SK-N-SH (cell line): ENCODE data around the gene JOSD2. TPM values are rescaled to one million over a fixed set of nuclear protein-coding genes. Genes with fewer than 3 reads are reported as not detected.

ENCODE experiments used
- CTCF ChIA-PET: fragments of 300-600, 350-600 bp; formaldehyde crosslinking; extraction: SDS; loops from one replicate; lab custom pipeline; 2021; lab: Yijun Ruan, JAX
- POLR2A ChIA-PET: fragments of 350-600 bp; sonication (Branson Sonifier 250); formaldehyde crosslinking; extraction: SDS; loops from one replicate; lab custom pipeline; 2020; ENCODE audit warnings: antibody characterized with exemption, inconsistent platforms; lab: Yijun Ruan, JAX
- DNase-seq: peaks from one replicate; pipeline ENCODE4 v3.0.0; 2012
- H2AFZ ChIP-seq: fragments of 200-600 bp; sonication (generic); 2 replicates; pipeline ENCODE4 v1.8.1; 2016; ENCODE audit warnings: antibody characterized with exemption, mild to moderate bottlenecking, low read depth
- H3F3A ChIP-seq: fragments of 200-600 bp; sonication (generic); replicated peaks from 2 replicates; pipeline ENCODE3; 2016; ENCODE audit warnings: antibody characterized with exemption, mild to moderate bottlenecking; ENCODE audit not compliant: insufficient read depth
- H3K27ac ChIP-seq, 2 experiments: fragments of 200-500 bp in 1 of 2; fragments of 200-600 bp in 1 of 2; sonication (Bioruptor generic) in 1 of 2; sonication (generic), shearing (Covaris generic) in 1 of 2; 2 replicates each; pipeline versions ENCODE4 v1.5.1 to v1.6.1; 2014 to 2016; ENCODE audit warnings: low read depth in 2 of 2, inconsistent platforms in 1 of 2, low read length in 1 of 2, mild to moderate bottlenecking in 1 of 2, mixed read lengths in 1 of 2
- H3K27me3 ChIP-seq: fragments of 200-600 bp; sonication (generic), shearing (Covaris generic); 2 replicates; pipeline ENCODE4 v1.6.1; 2016; ENCODE audit warnings: mixed run types; ENCODE audit not compliant: insufficient read depth
- H3K36me3 ChIP-seq, 2 experiments: fragments of 200-500 bp in 1 of 2; fragments of 200-600 bp in 1 of 2; sonication (Bioruptor generic) in 1 of 2; sonication (generic) in 1 of 2; replicated peaks in 1 of 2; 2 replicates each; pipeline versions ENCODE3 to v1.5.1; 2014 to 2016; ENCODE audit warnings: low read length in 1 of 2, mild to moderate bottlenecking in 1 of 2; ENCODE audit not compliant: insufficient read depth in 2 of 2, control insufficient read depth in 1 of 2
- H3K4me1 ChIP-seq, 2 experiments: fragments of 200-500 bp in 1 of 2; fragments of 200-600 bp in 1 of 2; sonication (Bioruptor generic) in 1 of 2; sonication (generic), shearing (Covaris generic) in 1 of 2; 2 replicates each; pipeline versions ENCODE4 v1.5.1 to v1.6.1; 2014 to 2016; ENCODE audit warnings: low read depth in 1 of 2, low read length in 1 of 2, mixed run types in 1 of 2; ENCODE audit not compliant: insufficient read depth in 2 of 2, control insufficient read depth in 1 of 2
- H3K4me2 ChIP-seq: fragments of 200-600 bp; sonication (generic), shearing (Covaris generic); 2 replicates; pipeline ENCODE4 v1.6.1; 2017; ENCODE audit warnings: mixed run types
- H3K4me3 ChIP-seq, 2 experiments: fragments of 200-500 bp in 1 of 2; fragments of 200-600 bp in 1 of 2; sonication (Bioruptor generic) in 1 of 2; sonication (generic), shearing (Covaris generic) in 1 of 2; 2 replicates each; pipeline versions ENCODE4 v1.5.1 to v1.8.1; 2014 to 2016; ENCODE audit warnings: low read depth in 2 of 2, inconsistent platforms in 1 of 2, low read length in 1 of 2, mild to moderate bottlenecking in 1 of 2, mixed read lengths in 1 of 2, moderate library complexity in 1 of 2
- H3K79me2 ChIP-seq: fragments of 200-600 bp; sonication (generic); 2 replicates; pipeline ENCODE4 v1.8.1; 2017; ENCODE audit warnings: mild to moderate bottlenecking; ENCODE audit not compliant: insufficient read depth
- H3K9ac ChIP-seq: fragments of 200-600 bp; sonication (generic); 2 replicates; pipeline ENCODE4 v1.6.1; 2017; ENCODE audit warnings: mixed run types
- H3K9me2 ChIP-seq: fragments of 200-600 bp; sonication (generic); 2 replicates; pipeline ENCODE4 v1.6.1; 2017; ENCODE audit warnings: mixed run types
- H3K9me3 ChIP-seq: fragments of 200-600 bp; sonication (generic); 2 replicates; pipeline ENCODE4 v1.6.1; 2017; ENCODE audit warnings: mixed run types, mild to moderate bottlenecking, moderate library complexity
- H4K20me1 ChIP-seq: fragments of 200-600 bp; sonication (generic); 2 replicates; pipeline ENCODE4 v1.6.1; 2017; ENCODE audit warnings: mild to moderate bottlenecking, mixed run types; ENCODE audit not compliant: insufficient read depth
- EZH2phosphoT487 ChIP-seq: fragments of 200-600 bp; sonication (generic); IDR thresholded peaks from 2 replicates; pipeline ENCODE4 v1.6.1; 2017; ENCODE audit warnings: low read depth, mixed run types, mild to moderate bottlenecking, antibody characterized with exemption, moderate library complexity, borderline replicate concordance
- FOSL2 ChIP-seq: IDR thresholded peaks from 2 replicates; pipeline ENCODE4 v1.4.0; 2012; ENCODE audit warnings: low read depth, mild to moderate bottlenecking, moderate library complexity, borderline replicate concordance
- FOXJ3 ChIP-seq: sonication (generic); formaldehyde crosslinking; IDR thresholded peaks from 2 replicates; pipeline ENCODE4 v1.5.1; 2020; ENCODE audit warnings: mild to moderate bottlenecking, missing genetic modification reagents
- FOXM1 ChIP-seq: IDR thresholded peaks from 2 replicates; pipeline ENCODE4 v1.4.0; 2012; ENCODE audit warnings: low read depth, mild to moderate bottlenecking
- JUND ChIP-seq: IDR thresholded peaks from 2 replicates; pipeline ENCODE4 v1.4.0; 2012
- MAX ChIP-seq: IDR thresholded peaks from 2 replicates; pipeline ENCODE4 v1.4.0; 2012; ENCODE audit warnings: low read depth
- MXI1 ChIP-seq: IDR thresholded peaks from 2 replicates; pipeline ENCODE4 v1.6.1; 2012; ENCODE audit warnings: mild to moderate bottlenecking, low read depth, low read length, improper control_type of control experiment
- NFIC ChIP-seq: IDR thresholded peaks from 2 replicates; pipeline ENCODE4 v1.4.0; 2012; ENCODE audit warnings: borderline replicate concordance
- NRF1 ChIP-seq: IDR thresholded peaks from 2 replicates; pipeline ENCODE4 v1.6.1; 2012; ENCODE audit warnings: low read depth, mild to moderate bottlenecking, low read length
- RAD21 ChIP-seq: IDR thresholded peaks from 2 replicates; pipeline ENCODE4 v1.6.1; 2012; ENCODE audit warnings: mild to moderate bottlenecking, low read length
- REST ChIP-seq: IDR thresholded peaks from 2 replicates; pipeline ENCODE4 v1.6.1; 2012; ENCODE audit warnings: mild to moderate bottlenecking, low read depth, low read length, moderate library complexity
- RFX5 ChIP-seq: IDR thresholded peaks from 2 replicates; pipeline ENCODE4 v1.6.1; 2012; ENCODE audit warnings: mild to moderate bottlenecking, improper control_type of control experiment, low read length
- SIN3A ChIP-seq: IDR thresholded peaks from 2 replicates; pipeline ENCODE4 v1.6.1; 2012; ENCODE audit warnings: low read depth, mild to moderate bottlenecking, low read length, moderate library complexity, borderline replicate concordance
- SMC3 ChIP-seq: IDR thresholded peaks from 2 replicates; pipeline ENCODE4 v1.6.1; 2012; ENCODE audit warnings: low read depth, low read length, improper control_type of control experiment
- TAF1 ChIP-seq: IDR thresholded peaks from 2 replicates; pipeline ENCODE4 v1.6.1; 2012; ENCODE audit warnings: low read depth, mild to moderate bottlenecking, low read length, moderate library complexity, borderline replicate concordance
- TCF12 ChIP-seq: IDR thresholded peaks from 2 replicates; pipeline ENCODE4 v1.4.0; 2012
- WGBS: methylation state at CpG from one replicate; pipeline ENCODE4 v1.1.6; 2017; ENCODE audit warnings: low lambda C conversion rate; 5-methylcytosine and 5-hydroxymethylcytosine counted together
- polyA plus RNA-seq, 3 experiments: library from polyadenylated mRNA; depleted of rRNA; stranded (reverse); fragments of >200 nt; gene quantifications; 2 replicates each; pipeline ENCODE4 v1.2.3, GENCODE V29; 2012
- TF ChIP-seq, protein P1 (sequence below): fragments of 150-350 bp; IDR thresholded peaks from 2 replicates; pipeline ENCODE4 v1.6.1; 2017; ENCODE audit warnings: antibody characterized with exemption, low read length, low read depth, borderline replicate concordance

Gene JOSD2
- polyA plus RNA-seq, 1 of the 3 experiments (the other 2 are of a cell fraction): 81.2 TPM

DNA sequence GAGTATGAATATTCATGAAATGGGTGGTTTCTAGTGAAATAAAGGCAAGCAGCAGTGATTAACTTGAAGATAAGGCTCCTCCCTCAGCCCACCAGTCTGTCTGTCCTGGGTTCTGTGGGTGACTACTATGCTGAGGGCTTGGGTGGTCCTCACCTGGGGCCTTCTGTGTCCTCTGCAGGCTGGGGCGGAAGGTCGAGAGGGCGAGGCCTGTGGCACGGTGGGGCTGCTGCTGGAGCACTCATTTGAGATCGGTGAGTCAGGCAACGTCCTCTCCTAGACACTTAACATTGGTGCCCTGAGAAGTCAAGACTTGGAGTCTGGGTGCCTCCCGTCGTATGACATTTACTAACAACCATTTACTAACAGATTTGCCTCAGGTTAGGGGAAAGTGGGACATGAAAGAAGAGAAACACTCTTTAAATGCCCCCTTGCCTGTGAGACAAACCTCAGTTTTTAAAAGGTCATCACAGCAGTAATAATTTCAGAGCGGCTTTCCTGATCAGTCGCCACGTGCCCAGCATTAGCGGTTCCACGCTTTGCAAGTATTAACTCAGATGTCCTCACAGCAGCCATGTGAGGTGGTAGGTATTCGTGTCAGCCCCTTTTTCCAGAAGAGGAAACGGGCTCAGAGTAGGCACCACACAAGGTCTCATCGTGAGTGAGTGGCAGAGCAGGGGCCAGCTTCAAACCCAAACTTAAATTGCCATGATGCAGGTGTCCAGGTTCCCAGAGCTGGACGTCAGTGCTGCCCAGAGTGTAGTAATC, 33.1 kb downstream of the JOSD2 start:
- 92% methylated on average over 15 of the region's 17 CpGs for WGBS
- H3K9ac ChIP-seq: no peak overlapping the region

More for the DNA sequence above, 33.1 kb downstream of the JOSD2 start:
- ChIA-PET CTCF (interaction anchor here (0.9 to 2.0 kb wide), 2 partner anchors 62 to 109 kb away, joined by 3 to 12 read pairs; no protein-coding TSS in a partner anchor), POLR2A (interaction anchor here (0.7 kb wide), 1 partner anchor 121 kb away, joined by 3 read pairs; no protein-coding TSS in a partner anchor)
- DNase-seq: no peak
- Histone ChIP-seq H3K9me2 (no peaks in the 10 kb centered on the region), H3K27me3 (no peaks in the 10 kb centered on the region), H3K9me3 (no peaks in the 10 kb centered on the region), H4K20me1 (no peaks in the 10 kb centered on the region), H2AFZ (no peak overlapping the region), H3K4me3 (peak overlapping the region; percentile 83 to 93; a peak in 3 of 4 replicates), H3K79me2 (peaks cover 16% of the 10 kb centered on the region), H3K27ac (no peak overlapping the region), H3K36me3 (peaks cover 10 to 31% of the 10 kb centered on the region in 2 experiments), H3K4me1 (peaks cover 6 to 9% of the 10 kb centered on the region in 2 experiments; a peak in 2 of 4 replicates), H3F3A (peaks cover 2% of the 10 kb centered on the region), H3K4me2 (peak overlapping the region; percentile 93)
- no peak for TF ChIP-seq EZH2phosphoT487
- TF ChIP-seq JUND: no peak
- no peak for TF ChIP-seq MAX
- no peak for TF ChIP-seq FOXM1
- TF ChIP-seq SIN3A: no peak
- TF ChIP-seq, protein P1, sequence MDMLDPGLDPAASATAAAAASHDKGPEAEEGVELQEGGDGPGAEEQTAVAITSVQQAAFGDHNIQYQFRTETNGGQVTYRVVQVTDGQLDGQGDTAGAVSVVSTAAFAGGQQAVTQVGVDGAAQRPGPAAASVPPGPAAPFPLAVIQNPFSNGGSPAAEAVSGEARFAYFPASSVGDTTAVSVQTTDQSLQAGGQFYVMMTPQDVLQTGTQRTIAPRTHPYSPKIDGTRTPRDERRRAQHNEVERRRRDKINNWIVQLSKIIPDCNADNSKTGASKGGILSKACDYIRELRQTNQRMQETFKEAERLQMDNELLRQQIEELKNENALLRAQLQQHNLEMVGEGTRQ: no peak
- no peak for TF ChIP-seq RFX5
- no peak for TF ChIP-seq FOXJ3 (CRISPR knock-in tag)
- no peak for TF ChIP-seq SMC3
- TF ChIP-seq RAD21: no peak
- no peak for TF ChIP-seq MXI1
- no peak for TF ChIP-seq REST
- no peak for TF ChIP-seq TCF12
- no peak for TF ChIP-seq NFIC
- TF ChIP-seq NRF1: no peak
- TF ChIP-seq FOSL2: no peak
- TF ChIP-seq TAF1: no peak
